ENCODE results near the gene SLC4A2.

SLC4A2 gene

DNA sequence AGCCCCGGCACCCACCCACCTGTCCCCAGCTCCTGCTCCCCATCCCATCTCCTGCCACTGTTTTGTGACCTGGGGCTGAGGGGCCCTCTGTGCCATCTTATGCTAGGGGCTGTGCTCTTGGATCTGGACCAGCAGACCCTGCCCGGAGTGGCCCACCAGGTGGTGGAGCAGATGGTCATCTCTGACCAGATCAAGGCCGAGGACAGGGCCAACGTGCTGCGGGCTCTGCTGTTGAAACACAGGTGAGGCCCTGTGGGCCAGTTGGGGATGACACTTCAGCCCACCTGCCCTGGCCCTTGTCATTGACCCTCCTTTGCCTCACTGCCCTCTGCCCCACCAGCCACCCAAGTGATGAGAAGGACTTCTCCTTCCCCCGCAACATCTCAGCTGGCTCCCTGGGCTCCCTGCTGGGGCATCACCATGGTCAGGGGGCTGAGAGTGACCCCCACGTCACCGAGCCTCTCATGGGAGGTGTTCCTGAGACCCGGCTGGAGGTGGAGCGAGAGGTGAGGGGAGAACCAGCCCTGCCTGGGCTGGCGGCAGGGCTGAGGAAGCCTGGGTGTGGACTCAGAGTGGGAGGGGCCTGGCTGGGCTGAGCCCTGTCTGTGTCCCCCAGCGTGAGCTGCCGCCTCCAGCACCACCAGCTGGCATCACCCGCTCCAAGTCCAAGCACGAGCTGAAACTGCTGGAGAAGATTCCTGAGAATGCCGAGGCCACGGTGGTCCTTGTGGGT, 10.6 kb downstream of the SLC4A2 start:
- no peak overlapping the region for H3K4me3 ChIP-seq (ENCODE audit: low read depth, low read length)
- H3K9me3 ChIP-seq (ENCODE audit: control insufficient read depth, insufficient read depth, low read depth, low read length): no peaks in the 10 kb centered on the region
- ChIA-PET CTCF (interaction anchor here (1.0 kb wide), 1 partner anchor 52 kb away, joined by 4 read pairs; no protein-coding TSS in a partner anchor), POLR2A (interaction anchor here (0.5 to 1.1 kb wide), 2 partner anchors 7 to 92 kb away, joined by 4 to 6 read pairs; no protein-coding TSS in a partner anchor)
- peaks cover 18 to 87% of the 10 kb centered on the region in 2 experiments for H3K36me3 ChIP-seq (ENCODE audit: control insufficient read depth in 2 of 2, insufficient read depth in 1 of 2, low read length in 2 of 2)
- TF ChIP-seq, protein P1, sequence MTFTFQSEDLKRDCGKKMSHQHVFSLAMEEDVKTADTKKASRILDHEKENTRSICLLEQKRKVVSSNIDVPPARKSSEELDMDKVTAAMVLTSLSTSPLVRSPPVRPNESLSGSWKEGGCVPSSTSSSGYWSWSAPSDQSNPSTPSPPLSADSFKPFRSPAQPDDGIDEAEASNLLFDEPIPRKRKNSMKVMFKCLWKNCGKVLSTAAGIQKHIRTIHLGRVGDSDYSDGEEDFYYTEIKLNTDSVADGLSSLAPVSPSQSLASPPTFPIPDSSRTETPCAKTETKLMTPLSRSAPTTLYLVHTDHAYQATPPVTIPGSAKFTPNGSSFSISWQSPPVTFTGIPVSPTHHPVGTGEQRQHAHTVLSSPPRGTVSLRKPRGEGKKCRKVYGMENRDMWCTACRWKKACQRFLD (tag by site-specific recombination; IDR thresholded peaks at IDR 0.05): no peak
- TF ChIP-seq ZNF274 (IDR thresholded peaks at IDR 0.05; ENCODE audit: low read length) (no peak), ZNF274 (tag by site-specific recombination; IDR thresholded peaks at IDR 0.05; ENCODE audit: borderline replicate concordance) (no peak), SP3 (tag by site-specific recombination; IDR thresholded peaks at IDR 0.05) (no peak), HOXC10 (CRISPR knock-in tag; IDR thresholded peaks at IDR 0.05) (no peak), ZNF521 (tag by site-specific recombination; IDR thresholded peaks at IDR 0.05) (no peak), ZBTB10 (tag by site-specific recombination; IDR thresholded peaks at IDR 0.05) (no peak), YY2 (tag by site-specific recombination; IDR thresholded peaks at IDR 0.05) (no peak), ZNF324 (tag by site-specific recombination; IDR thresholded peaks at IDR 0.05) (no peak)
- H3K27ac ChIP-seq (ENCODE audit: extremely low read depth, low read depth, low read length): no peak overlapping the region
- no peaks in the 10 kb centered on the region for H3K4me1 ChIP-seq (ENCODE audit: control insufficient read depth, insufficient read depth, low read length)

- Histone ChIP-seq H3K9me3 (ENCODE audit: control insufficient read depth, insufficient read depth, low read depth, low read length) (no peaks in the 10 kb centered on the region), H3K4me3 (ENCODE audit: low read depth, low read length) (no peak overlapping the region), H3K27ac (ENCODE audit: extremely low read depth, low read depth, low read length) (no peak overlapping the region), H3K36me3 (ENCODE audit: control insufficient read depth in 2 of 2, insufficient read depth in 1 of 2, low read length in 2 of 2) (peaks cover 18 to 87% of the 10 kb centered on the region in 2 experiments), H3K4me1 (ENCODE audit: control insufficient read depth, insufficient read depth, low read length) (no peaks in the 10 kb centered on the region)
- ChIA-PET CTCF (no interaction called here), POLR2A (interaction anchor here (0.5 to 1.1 kb wide), 2 partner anchors 8 to 93 kb away, joined by 4 to 6 read pairs; no protein-coding TSS in a partner anchor)
- TF ChIP-seq HIC1 (tag by site-specific recombination; IDR thresholded peaks at IDR 0.05) (0 out of 2 replicates have a peak, but pooled peaks have one; percentile 19), ZNF239 (tag by site-specific recombination; IDR thresholded peaks at IDR 0.05) (no peak)
Observed at GRCh38 chr7:151070574-151070960, 11.2 kb downstream of the SLC4A2 start.

DNA sequence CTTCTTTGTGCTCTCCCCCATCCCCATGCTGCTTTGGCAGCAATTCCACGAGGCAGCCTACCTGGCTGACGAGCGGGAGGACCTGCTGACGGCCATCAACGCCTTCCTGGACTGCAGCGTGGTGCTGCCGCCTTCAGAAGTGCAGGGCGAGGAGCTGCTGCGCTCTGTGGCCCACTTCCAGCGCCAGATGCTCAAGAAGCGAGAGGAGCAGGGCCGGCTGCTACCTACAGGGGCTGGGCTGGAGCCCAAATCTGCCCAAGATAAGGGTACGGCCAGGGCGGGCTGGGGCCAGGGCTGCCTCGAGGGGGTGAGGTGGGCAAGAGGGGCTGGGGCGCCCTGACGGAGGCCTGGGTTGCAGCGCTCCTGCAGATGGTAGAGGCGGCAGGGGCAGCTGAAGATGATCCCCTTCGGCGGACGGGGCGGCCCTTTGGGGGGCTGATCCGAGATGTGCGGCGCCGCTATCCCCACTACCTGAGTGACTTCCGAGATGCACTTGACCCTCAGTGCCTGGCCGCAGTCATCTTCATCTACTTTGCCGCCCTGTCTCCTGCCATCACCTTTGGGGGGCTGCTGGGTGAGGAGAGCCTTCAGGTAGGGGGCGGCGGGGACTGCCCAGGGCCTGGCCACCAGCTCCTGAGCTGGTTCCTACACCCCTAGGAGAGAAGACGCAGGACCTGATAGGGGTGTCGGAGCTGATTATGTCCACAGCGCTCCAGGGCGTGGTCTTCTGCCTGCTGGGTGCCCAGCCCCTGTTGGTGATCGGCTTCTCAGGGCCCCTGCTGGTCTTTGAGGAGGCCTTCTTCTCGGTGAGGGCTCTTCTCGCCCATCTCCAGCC, 11.9 kb downstream of the SLC4A2 start:
- H3K36me3 ChIP-seq (ENCODE audit: control insufficient read depth in 2 of 2, insufficient read depth in 1 of 2, low read length in 2 of 2): peaks cover 18 to 87% of the 10 kb centered on the region in 2 experiments
- H3K4me1 ChIP-seq (ENCODE audit: control insufficient read depth, insufficient read depth, low read length): no peaks in the 10 kb centered on the region
- ChIA-PET CTCF (interaction anchor here (1.5 kb wide), 1 partner anchor 40 kb away, joined by 7 read pairs; no protein-coding TSS in a partner anchor), POLR2A (interaction anchor here (0.6 to 1.1 kb wide), 4 partner anchors 9 to 42 kb away, joined by 3 to 4 read pairs (median 4); partner anchors contain the start of gene FASTK)
- H3K27ac ChIP-seq (ENCODE audit: extremely low read depth, low read depth, low read length): no peak overlapping the region
- H3K4me3 ChIP-seq (ENCODE audit: low read depth, low read length): no peak overlapping the region
- H3K9me3 ChIP-seq (ENCODE audit: control insufficient read depth, insufficient read depth, low read depth, low read length): no peaks in the 10 kb centered on the region
- TF ChIP-seq ZNF214 (tag by site-specific recombination; IDR thresholded peaks at IDR 0.05; ENCODE audit: borderline replicate concordance) (no peak), ZBTB8A (tag by site-specific recombination; IDR thresholded peaks at IDR 0.05) (no peak), ZNF280C (tag by site-specific recombination; IDR thresholded peaks at IDR 0.05) (no peak), ZNF629 (tag by site-specific recombination; IDR thresholded peaks at IDR 0.05) (no peak), TCF7L2 (IDR thresholded peaks at IDR 0.05; ENCODE audit: borderline replicate concordance, low read depth, low read length) (no peak), GLIS1 (tag by site-specific recombination; IDR thresholded peaks at IDR 0.05) (no peak)
- TF ChIP-seq, protein P2, sequence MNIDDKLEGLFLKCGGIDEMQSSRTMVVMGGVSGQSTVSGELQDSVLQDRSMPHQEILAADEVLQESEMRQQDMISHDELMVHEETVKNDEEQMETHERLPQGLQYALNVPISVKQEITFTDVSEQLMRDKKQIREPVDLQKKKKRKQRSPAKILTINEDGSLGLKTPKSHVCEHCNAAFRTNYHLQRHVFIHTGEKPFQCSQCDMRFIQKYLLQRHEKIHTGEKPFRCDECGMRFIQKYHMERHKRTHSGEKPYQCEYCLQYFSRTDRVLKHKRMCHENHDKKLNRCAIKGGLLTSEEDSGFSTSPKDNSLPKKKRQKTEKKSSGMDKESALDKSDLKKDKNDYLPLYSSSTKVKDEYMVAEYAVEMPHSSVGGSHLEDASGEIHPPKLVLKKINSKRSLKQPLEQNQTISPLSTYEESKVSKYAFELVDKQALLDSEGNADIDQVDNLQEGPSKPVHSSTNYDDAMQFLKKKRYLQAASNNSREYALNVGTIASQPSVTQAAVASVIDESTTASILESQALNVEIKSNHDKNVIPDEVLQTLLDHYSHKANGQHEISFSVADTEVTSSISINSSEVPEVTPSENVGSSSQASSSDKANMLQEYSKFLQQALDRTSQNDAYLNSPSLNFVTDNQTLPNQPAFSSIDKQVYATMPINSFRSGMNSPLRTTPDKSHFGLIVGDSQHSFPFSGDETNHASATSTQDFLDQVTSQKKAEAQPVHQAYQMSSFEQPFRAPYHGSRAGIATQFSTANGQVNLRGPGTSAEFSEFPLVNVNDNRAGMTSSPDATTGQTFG (tag by site-specific recombination; IDR thresholded peaks at IDR 0.05; ENCODE audit: borderline replicate concordance): no peak
